HG03520 (cell line): ENCODE measurements around the gene EDEM2.
"Not testable (repeated sequence)": the region's sequence is repeated elsewhere in the genome, so short reads cannot be mapped to it uniquely, and the experiment has no call there.

ENCODE experiments used
- ATAC-seq: cut with Tn5 transposase; IDR thresholded peaks from one replicate; pipeline ENCODE4 v1.9.1; 2021; ENCODE audit warnings: mild to moderate bottlenecking, moderate library complexity; ENCODE audit not compliant: unreplicated experiment

Gene EDEM2, protein sequence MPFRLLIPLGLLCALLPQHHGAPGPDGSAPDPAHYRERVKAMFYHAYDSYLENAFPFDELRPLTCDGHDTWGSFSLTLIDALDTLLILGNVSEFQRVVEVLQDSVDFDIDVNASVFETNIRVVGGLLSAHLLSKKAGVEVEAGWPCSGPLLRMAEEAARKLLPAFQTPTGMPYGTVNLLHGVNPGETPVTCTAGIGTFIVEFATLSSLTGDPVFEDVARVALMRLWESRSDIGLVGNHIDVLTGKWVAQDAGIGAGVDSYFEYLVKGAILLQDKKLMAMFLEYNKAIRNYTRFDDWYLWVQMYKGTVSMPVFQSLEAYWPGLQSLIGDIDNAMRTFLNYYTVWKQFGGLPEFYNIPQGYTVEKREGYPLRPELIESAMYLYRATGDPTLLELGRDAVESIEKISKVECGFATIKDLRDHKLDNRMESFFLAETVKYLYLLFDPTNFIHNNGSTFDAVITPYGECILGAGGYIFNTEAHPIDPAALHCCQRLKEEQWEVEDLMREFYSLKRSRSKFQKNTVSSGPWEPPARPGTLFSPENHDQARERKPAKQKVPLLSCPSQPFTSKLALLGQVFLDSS

DNA sequence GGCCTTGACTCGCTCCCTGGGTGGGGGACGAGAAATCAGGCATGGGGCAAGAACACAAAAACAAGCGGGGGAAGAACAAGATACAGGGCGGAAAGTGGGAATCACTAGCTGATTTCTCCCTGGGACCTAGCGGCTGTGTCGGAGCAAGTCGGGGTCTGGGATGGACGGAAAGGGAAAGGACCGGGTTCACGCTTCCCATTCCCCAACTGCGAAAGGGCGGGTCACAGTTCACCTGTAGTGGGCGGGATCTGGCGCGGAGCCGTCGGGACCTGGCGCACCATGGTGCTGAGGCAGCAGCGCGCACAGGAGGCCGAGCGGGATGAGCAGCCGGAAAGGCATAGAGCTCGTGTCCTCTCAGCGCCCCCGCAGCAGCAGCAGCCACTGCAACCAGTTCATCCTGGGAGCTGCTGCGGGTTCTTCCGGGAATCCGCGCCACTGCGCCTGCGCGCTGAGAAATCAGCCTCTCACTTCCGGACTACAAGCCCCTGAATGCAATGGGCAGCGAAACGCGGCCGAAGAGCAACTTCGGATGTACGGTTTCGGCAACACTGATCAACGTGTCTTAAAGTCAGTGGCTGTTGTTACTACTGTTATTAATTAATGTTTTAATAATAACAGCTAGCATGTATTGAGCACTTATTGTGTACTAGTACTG is at the start of gene EDEM2:
Gene EDEM2, minus strand, starts transcription at position 417 of the 655 bp plus-strand sequence. Its CDS starts 78 bp downstream, at position 339.
- peak; percentile 71 for ATAC-seq

DNA sequence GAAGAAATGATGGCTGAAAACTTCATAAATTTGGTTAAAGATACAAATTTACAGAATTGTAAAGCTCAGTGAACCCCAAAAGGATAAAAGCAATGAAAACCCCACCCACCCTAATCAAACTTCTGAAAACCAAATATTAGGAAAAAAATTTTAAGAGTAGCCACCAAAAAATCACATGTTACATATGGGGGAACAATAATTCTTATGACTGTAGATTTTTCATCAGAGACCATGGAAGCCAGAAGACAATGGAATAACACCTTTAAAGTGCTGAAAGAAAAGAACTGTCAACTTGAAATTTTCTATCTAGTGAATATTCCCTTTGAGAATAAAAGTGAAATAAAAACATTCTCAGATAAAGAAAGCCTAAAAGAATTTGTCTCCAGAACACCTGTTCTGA is 49.2 kb upstream of the EDEM2 start:
- ATAC-seq: no peak

DNA sequence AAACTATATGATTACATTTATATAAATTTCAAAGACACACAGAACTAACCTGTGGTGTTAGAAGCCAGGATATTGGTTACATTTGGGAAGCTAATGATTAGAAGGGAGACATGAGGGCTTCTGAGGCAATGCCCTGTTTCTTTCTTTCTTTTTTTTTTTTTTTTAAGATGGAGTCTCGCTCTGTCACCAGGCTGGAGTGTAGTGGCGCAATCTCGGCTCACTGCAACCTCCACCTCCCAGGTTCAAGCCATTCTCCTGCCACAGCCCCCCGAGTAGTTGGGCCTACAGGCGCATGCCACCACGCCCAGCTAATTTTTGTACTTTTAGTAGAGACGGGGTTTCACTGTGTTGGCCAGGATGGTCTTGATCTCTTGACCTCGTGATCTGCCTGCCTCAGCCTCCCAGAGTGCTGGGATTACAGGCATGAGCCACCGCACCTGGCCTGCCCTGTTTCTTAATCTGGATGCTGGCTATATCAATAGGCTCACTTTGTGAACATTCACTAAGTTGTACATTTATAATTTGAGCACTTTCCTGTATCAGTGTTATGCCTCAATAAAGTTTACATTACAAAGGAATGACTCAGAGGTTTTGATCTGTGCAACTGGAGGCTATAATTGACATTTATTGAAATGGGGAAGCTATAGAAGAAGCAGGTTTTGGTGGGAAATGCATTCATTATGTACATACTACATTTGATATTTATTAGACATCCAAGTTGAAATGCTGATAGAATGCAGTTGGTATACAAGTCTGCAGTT is 46.1 kb upstream of the EDEM2 start:
- ATAC-seq: not testable (repeated sequence)

DNA sequence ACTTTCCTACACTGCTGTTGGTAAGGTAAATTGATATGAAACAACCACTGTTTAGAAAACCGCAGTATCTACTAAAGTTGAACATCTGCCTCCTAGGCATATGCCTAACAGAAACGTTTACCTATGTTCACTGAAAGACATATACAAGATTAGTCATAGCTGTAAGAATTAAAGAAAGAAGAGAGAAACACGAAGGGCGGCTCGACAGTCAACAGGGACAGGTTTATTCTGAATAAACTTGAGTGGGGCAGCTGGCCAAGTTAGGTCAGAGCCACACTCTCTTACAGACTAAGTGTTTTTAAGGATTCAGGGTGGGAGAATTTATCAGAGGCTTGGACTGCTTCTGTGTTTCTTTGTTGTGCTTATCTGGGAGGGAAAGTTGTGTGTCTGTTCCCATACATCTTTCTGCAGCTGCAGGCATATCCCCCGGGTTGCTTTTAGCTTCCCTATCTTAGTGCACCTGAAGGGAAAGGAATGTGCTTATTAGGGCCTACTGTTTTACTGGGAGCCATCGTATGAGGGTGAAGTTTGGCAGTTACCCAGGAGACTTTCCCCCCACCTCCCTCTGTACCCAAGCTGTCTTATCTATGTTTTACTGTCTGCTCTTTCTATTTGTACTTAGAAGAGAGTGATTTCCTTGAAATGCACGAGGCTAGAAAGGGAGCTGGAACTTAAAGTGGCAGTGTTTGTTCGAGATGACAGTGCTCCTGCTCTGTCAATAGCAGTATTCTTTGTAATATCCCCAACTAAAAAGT is 45.2 kb upstream of the EDEM2 start:
- no peak for ATAC-seq

DNA sequence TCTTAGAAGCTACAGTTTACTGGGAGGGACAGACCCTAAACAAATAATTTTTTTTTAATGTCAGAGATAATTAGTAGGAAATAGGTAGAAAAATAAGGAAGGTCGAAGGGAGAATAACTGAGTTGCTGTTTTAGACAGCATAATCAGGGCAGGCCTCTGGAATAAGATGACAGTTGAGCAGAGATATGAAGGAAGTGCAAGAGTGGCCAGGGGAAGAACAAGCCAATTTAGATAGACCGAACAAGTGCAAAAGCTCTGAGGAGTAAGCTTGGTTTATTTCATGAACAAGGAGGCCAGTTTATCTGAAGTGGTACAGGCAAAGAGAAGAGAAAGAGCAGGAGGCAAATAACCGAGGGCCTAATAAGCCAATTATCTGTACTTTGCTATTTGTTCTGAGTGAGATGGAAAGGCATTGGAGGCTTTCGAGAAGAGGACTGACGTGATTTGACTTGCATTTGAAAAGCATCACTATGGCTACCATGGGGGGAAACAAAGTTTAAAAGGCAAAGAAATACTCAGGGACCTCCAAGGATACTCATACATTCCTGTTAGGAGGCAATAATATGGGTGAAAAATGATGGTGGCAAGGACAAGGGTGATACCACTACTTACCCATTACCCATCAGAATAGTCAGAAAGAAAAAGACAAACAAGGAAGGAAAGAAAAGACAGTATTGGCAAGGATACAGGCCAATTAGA is 44.4 kb upstream of the EDEM2 start:
- ATAC-seq: no peak

DNA sequence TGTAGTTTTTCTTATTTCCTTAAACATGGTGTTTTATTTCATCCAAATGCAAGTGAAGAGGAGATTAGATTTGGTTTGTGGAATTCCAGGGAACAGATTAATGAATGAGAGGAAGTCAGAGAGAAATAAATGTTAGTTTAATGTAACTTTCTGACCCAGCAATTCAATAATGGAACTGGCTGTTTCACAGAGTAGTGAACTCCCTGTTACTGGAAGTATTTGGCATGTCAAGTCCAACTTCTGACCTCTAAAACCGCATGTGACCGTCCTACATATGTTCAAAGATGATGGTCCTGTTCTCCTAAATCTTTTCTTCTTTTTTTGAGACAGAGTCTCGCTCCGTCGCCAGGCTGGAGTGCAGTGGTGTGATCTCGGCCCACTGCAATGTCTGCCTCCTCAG is 43.4 kb upstream of the EDEM2 start:
- ATAC-seq: no peak

DNA sequence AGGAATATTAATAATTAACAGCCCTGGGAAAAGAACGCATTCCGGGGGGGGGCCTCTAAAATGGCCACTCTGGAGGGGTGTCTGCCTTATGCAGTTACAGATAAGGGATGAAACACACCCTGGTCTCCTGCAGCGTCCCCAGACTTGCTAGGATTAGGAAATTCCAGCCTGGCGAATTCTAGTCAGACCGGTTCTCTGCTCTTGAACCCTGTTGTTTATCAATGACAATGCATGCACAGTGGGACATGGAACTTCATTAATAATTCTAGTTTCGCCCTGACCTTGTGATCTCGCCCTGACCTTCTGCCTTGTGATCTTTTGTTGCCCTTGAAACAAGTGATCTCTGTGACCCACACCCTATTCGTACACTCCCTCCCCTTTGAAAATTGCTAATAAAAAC is 42.1 kb upstream of the EDEM2 start:
- not testable (repeated sequence) for ATAC-seq

DNA sequence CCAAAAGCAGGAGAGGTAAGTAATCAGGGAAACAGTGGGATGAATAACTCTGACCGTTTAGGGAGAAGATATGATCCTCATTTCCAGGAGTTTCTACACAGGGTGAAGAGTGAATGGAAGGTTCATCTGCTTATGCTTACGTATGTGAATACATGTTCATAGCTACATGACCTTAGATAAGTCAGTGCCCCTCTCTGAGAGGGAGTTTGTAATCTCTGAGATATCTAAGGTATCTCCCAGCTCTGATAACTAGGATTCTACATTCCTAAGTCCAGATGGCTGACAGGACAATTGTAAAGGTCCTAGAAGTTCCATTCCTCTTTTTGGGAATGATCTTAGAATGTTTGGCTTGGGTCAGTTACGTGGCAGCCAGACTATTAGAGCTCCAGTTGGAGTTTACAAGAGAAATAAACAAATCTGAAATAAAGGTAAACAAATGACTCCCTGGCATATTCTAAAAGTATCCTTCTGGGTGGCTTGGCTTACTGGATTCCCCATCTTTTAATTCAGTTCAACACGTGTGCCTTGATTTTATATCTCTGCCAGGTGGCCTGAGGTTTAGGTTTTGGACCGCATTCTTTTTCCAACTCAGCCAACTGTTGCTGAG is 40.6 kb upstream of the EDEM2 start:
- no peak for ATAC-seq

DNA sequence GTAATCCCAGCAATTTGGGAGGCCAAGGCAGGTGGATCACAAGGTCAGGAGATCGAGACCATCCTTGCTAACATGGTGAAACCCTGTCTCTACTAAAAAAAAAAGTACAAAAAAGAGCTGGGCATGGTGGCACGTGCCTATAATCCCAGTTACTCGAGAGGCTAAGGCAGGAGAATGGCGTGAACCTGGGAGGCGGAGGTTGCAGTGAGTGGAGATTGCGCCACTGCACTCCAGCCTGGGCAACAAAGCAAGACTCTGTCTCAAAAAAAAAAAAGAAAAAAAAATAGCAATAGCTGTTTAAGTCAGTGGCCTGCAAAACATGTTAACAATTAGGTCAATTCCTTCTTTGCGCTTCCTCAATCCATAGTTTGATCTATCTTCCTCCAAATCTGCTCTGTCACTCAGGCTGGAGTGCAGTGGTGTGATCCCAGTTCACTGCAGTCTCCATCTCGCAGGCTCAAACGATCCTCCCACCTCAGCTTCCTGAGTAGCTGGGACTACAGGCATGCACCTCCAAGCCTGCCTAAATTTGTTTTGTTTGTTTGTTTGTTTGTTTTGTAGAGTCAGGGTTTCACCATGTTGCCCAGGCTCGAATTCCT is 39.7 kb upstream of the EDEM2 start:
- ATAC-seq: not testable (repeated sequence)

DNA sequence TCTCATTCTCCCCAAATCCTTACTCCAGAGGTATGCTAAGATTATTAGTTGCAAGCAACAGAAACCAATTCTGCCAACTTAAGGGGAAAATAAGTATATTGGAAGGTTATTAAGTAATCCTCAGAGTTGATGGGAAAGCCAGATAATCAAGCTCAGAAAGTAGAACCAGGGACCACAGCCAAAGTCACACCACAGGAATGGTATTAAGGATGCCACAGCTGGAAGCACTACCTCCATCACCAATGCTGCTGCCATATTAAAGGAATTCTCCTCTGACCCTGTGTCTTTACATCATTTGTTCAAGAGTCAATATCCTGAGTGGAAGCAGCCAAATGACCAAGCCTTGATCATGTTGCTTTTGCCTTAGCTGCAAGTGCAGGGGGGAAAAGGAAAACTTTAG is 34.6 kb upstream of the EDEM2 start:
- ATAC-seq: no peak

DNA sequence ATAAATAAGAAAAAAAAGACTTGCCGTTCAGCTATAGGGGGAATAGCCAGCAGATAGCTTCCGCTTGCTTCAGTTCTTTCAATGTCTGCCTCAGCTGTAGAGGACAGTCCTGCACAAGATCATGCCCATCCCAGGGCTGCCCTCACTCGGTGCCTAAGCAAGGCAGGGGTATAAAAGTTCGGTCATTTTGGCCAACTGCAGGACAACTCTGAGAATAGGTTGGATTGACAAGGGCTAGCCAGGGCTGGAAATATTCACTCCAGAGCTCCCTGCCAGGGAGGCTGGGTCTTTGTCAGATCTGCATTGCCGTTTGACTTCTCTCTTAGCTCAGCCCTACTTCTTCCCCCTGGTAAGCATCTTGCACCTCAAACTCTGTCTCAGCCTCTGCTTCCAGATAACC is 33.1 kb upstream of the EDEM2 start:
- ATAC-seq: no peak

DNA sequence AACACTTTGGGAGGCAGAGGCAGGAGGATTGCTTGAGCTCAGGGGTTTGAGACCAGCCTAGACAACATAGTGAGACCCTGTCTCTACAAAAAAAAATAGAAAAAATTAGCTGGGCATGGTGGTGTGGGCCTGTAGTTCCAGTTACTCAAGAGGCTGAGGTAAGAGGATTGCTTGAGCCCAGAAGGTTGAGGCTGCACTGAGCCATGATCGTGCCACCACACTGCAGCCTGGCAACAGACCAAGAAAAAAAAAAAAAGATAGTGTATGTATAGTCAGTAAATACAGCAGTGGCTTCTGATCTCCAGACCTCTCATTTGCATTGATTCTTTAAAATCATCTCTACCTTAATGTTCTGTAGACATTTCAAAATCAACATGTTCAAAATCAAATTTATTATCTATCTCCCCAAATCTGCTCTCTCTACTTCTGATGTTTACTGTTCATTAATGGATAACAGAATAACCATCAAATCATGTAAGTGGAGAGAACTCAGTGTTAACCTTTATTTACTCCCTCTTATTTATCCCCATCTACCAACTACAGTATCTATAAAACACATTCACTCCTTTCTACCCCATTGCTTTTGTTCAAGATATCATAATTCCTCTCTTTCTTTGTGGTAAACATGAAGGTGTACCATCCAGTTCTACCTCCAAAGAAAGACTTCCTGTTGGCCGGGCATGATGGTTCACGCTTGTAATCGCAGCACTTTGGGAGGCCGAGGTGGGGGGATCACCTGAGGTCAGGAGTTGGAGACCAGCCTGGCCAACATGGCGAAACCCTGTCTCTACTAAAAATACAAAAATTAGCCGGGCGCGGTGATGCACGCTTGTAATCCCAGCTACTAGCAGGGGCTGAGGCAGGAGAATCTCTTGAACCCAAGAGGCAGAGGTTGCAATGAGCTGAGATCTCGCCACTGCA is 32.4 kb upstream of the EDEM2 start:
- ATAC-seq: no peak

DNA sequence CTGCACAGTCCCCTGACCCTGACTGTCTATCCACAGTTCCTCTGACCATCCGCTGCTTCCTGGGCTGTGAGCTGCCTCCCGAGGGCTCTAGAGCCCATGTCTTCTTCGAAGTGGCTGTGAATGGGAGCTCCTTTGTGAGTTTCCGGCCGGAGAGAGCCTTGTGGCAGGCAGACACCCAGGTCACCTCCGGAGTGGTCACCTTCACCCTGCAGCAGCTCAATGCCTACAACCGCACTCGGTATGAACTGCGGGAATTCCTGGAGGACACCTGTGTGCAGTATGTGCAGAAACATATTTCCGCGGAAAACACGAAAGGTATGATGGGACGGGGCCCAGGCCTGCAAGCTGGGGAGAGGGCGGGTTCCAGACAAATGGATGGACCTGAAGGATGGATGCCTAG is 29.0 kb upstream of the EDEM2 start:
- ATAC-seq: no peak

DNA sequence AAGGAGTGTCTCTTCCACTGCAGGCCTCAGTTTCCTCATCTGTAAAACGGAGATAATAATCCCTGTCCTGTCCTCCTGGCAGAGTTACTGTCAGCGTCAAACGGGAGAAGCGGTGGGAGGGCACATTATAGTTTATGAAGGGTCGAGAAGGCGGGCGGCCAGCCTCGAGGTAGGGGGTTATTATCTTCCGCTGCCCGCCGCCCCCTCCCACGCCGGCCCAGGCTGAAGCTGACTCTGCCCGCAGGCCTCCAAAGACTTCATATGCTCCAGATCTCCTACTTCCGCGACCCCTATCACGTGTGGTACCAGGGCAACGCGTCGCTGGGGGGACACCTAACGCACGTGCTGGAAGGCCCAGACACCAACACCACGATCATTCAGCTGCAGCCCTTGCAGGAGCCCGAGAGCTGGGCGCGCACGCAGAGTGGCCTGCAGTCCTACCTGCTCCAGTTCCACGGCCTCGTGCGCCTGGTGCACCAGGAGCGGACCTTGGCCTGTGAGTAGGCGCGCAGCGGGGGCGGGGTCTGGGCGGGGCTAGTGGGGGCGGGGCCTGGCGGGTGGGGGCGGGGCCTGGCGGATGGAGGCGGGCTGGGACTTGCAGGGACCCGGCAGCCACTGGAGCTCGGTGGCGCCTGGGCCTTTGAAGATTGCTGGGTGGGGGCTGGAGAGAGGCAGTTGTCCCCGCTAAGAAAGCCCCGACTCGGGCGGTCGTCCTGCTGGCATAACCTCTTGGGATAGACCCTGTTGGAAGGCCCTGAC is 27.5 kb upstream of the EDEM2 start:
- ATAC-seq: no peak

DNA sequence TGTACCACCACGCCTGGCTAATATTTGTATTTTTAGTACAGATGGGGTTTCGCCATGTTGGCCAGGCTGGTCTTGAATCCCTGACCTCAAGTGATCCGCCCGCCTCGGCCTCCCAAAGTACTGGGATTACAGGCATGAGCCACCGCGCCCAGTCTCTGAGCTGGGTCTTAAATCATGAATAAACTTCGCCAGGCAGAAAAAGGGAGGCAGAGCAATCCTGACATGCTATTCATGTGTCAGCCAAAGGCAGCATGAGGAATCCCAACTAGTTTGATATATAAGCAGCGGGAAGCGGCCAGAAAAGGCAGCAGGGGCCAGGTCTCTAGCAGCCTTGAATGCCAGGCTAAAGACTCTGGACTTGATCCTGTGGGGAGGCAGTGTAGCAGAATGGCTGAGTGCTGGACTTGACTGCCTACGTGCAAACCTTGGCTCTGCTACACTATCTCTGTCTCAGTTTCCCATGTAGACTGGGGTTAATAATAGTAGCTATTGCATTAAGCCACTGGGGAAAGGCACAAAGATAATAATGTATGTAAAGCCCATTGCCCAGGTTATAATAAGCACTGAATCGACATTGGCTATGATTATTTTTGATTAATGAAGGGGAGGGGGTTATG is 26.5 kb upstream of the EDEM2 start:
- no peak for ATAC-seq

DNA sequence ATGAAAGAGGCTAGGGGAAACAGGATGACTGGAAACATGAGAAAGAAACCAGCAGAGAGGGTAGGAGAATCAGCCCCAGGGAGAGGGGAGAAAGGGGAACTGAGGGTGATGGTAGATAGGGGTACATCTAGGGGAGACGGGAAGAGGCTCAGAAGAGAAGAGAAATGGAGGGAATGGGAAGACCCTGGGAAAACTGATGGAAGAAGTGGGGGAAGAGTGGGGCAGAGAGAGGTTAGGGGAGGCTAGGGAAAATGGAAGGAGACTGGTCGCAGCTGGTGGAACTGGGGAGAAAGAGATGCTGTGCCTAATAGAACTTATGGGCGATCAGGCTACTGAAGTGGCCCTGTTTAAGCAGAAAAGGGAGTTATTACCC is 25.3 kb upstream of the EDEM2 start:
- ATAC-seq: no peak
